Stomach (tissue), 9 donors: ENCODE results near the gene TMEM178A. TPM values are rescaled to one million over a fixed set of nuclear protein-coding genes. Genes with fewer than 3 reads are reported as not detected.

Experiments used
- DNase-seq, 2 donors: peaks; one replicate each; pipeline versions ENCODE4 v3.0.0 to v3.0.0-alpha.2; 2013 to 2019
- H3K27ac ChIP-seq, 5 donors: fragments of 200-600 bp in 4 of 5; sonication (generic) in 4 of 5; one replicate each; pipeline ENCODE4 v1.5.1; 2013 to 2019; ENCODE audit warnings: mild to moderate bottlenecking in 1 of 5, moderate library complexity in 1 of 5
- H3K27me3 ChIP-seq, 3 donors: fragments of 200-600 bp; sonication (generic); one replicate each; pipeline ENCODE4 v1.5.1; 2017 to 2019; ENCODE audit warnings: mixed run types in 1 of 3
- H3K36me3 ChIP-seq, 4 donors: fragments of 200-600 bp; sonication (generic); 1 replicate in 3 of 4; 2 replicates in 1 of 4; pipeline ENCODE4 v1.5.1; 2016 to 2019
- H3K4me1 ChIP-seq, 4 donors: fragments of 200-600 bp; sonication (generic); one replicate each; pipeline ENCODE4 v1.5.1; 2016 to 2019
- H3K4me3 ChIP-seq, 4 donors: fragments of 200-600 bp; sonication (generic) in 3 of 4; one replicate each; pipeline ENCODE4 v1.5.1; 2016 to 2019; ENCODE audit warnings: mild to moderate bottlenecking in 1 of 4
- H3K9me3 ChIP-seq, 4 donors: fragments of 200-600 bp; sonication (generic); one replicate each; pipeline ENCODE4 v1.5.1; 2016 to 2019
- CTCF ChIP-seq, 7 experiments: fragments of 450-650 bp in 4 of 7; fragments of 200-600 bp in 3 of 7; sonication (generic) in 3 of 7; IDR thresholded peaks; one replicate each; pipeline ENCODE4 v1.5.1; 2016 to 2019; ENCODE audit warnings: antibody characterized with exemption in 7 of 7, control low read depth in 2 of 7, mild to moderate bottlenecking in 1 of 7
- EP300 ChIP-seq: sonication (generic); formaldehyde crosslinking; IDR thresholded peaks from one replicate; pipeline ENCODE4 v1.6.1; 2017; ENCODE audit warnings: antibody characterized with exemption
- POLR2A ChIP-seq, 4 donors: fragments of 450-650 bp; IDR thresholded peaks; one replicate each; pipeline ENCODE4 v1.6.1; 2016; ENCODE audit warnings: antibody characterized with exemption in 4 of 4, control low read depth in 2 of 4, mild to moderate bottlenecking in 1 of 4, moderate library complexity in 1 of 4
- POLR2AphosphoS5 ChIP-seq, 3 donors: sonication (generic); formaldehyde crosslinking; IDR thresholded peaks; one replicate each; pipeline ENCODE4 v1.6.1; 2016; ENCODE audit warnings: antibody characterized with exemption in 3 of 3
- WGBS, 5 donors: extraction: QIAGEN DNeasy Blood & Tissue Kit in 3 of 5; methylation state at CpG; one replicate each; pipeline versions ENCODE4 v1.1.5 to v1.1.7; 2013 to 2018; 5-methylcytosine and 5-hydroxymethylcytosine counted together
- intact Hi-C: fragments of 100-400 bp; cut with DNase I; formaldehyde crosslinking; loops from one replicate; pipeline ENCODE4 v1.15.1; 2023; ENCODE audit warnings: low total_unique reads
- polyA plus RNA-seq, 3 donors: library from polyadenylated mRNA; stranded (reverse); fragments of 200-250 nt; gene quantifications; one replicate each; pipeline ENCODE4 v1.2.3, GENCODE V29; 2013
- total RNA-seq, 5 donors: library from RNA; depleted of rRNA; stranded (reverse); fragments of >200 nt; gene quantifications; one replicate each; pipeline versions ENCODE4 v1.1.0 to v1.2.3, GENCODE V29; 2014 to 2016
- donor health status: healthy with polysubstance abuse.
- donor health status: Bipolar disorder and iron deficiency.
- donor health status: healthy.

TMEM178A gene
- total and polyA plus RNA-seq, 8 donors = 0.62 to 36.5 (median 4.4) TPM

- Histone ChIP-seq H3K4me1 (peaks cover 0 to 9% (median 5%) of the 10 kb centered on the region in 4 donors), H3K4me3 (no peak overlapping the region), H3K36me3 (no peaks in the 10 kb centered on the region), H3K27ac (no peak overlapping the region), H3K27me3 (no peaks in the 10 kb centered on the region), H3K9me3 (no peaks in the 10 kb centered on the region)
- DNase-seq = no peak
- 74 to 88% (median 75%) methylated on average over 1 of the region's 1 CpG for WGBS, 5 donors
- intact Hi-C loops = no loop called here
- TF ChIP-seq POLR2AphosphoS5 (IDR thresholded peaks at IDR 0.05) (no peak), CTCF (IDR thresholded peaks at IDR 0.05) (no peak), POLR2A (IDR thresholded peaks at IDR 0.05) (no peak), EP300 (no peak)
Observed at GRCh38 chr2:39641635-39642034, 24.1 kb upstream of the TMEM178A start.

- DNase-seq = peak in 1 of 2 donors; percentile 47
- H3K27me3 ChIP-seq = no peaks in the 10 kb centered on the region
- H3K4me3 ChIP-seq = no peak overlapping the region
- intact Hi-C loops = no loop called here
- TF ChIP-seq POLR2AphosphoS5 (IDR thresholded peaks at IDR 0.05) (no peak), POLR2A (IDR thresholded peaks at IDR 0.05) (no peak), CTCF (IDR thresholded peaks at IDR 0.05) (no peak), EP300 (no peak)
- no peaks in the 10 kb centered on the region for H3K36me3 ChIP-seq
- no peak overlapping the region for H3K27ac ChIP-seq
- 18 to 39% (median 31%) methylated on average over 6 of the region's 6 CpGs for WGBS, 5 donors
- no peaks in the 10 kb centered on the region for H3K9me3 ChIP-seq
- H3K4me1 ChIP-seq = peaks cover 0 to 9% (median 5%) of the 10 kb centered on the region in 4 donors
Observed at GRCh38 chr2:39642051-39642718, 23.5 kb upstream of the TMEM178A start.

GRCh38 chr2:39645826-39646225, 19.9 kb upstream of the TMEM178A start:
- H3K4me3 ChIP-seq = no peak overlapping the region
- no peak for TF ChIP-seq POLR2A (IDR thresholded peaks at IDR 0.05)
- TF ChIP-seq CTCF (IDR thresholded peaks at IDR 0.05) = no peak
- no peak for TF ChIP-seq POLR2AphosphoS5 (IDR thresholded peaks at IDR 0.05)
- TF ChIP-seq EP300 = no peak
- no peaks in the 10 kb centered on the region for H3K9me3 ChIP-seq
- no peak overlapping the region for H3K27ac ChIP-seq
- no peaks in the 10 kb centered on the region for H3K27me3 ChIP-seq
- intact Hi-C loops = no loop called here
- no peaks in the 10 kb centered on the region for H3K36me3 ChIP-seq
- no peak for DNase-seq
- 88 to 97% (median 95%) methylated on average over 2 of the region's 2 CpGs for WGBS, 5 donors
- H3K4me1 ChIP-seq = peaks cover 0 to 9% (median 5%) of the 10 kb centered on the region in 4 donors

GRCh38 chr2:39646267-39646666, 19.4 kb upstream of the TMEM178A start:
- TF ChIP-seq EP300 (no peak), POLR2A (IDR thresholded peaks at IDR 0.05) (no peak), CTCF (IDR thresholded peaks at IDR 0.05) (no peak)
- Histone ChIP-seq H3K4me1 (peaks cover 0 to 9% (median 5%) of the 10 kb centered on the region in 4 donors), H3K36me3 (no peaks in the 10 kb centered on the region), H3K27ac (no peak overlapping the region), H3K4me3 (no peak overlapping the region), H3K27me3 (no peaks in the 10 kb centered on the region), H3K9me3 (no peaks in the 10 kb centered on the region)
- intact Hi-C loops = no loop called here
- 88 to 100% (median 92%) methylated on average over 1 of the region's 1 CpG for WGBS, 5 donors
- no peak for DNase-seq
